HL-60 (cell line): ENCODE results near the gene PRKD2.

Experiments used
- DNase-seq, 2 experiments: peaks; one replicate each; pipeline ENCODE4 v3.0.0-alpha.2; 2010 to 2020; ENCODE audit warnings: low read depth in 1 of 2, low spot score in 1 of 2
- H3K27ac ChIP-seq: fragments of 250-450 bp; sonication (Bioruptor Pico); replicated peaks from 2 replicates; pipeline ENCODE4 v1.5.1; 2020; ENCODE audit warnings: mild to moderate bottlenecking, moderate library complexity
- H3K27me3 ChIP-seq: fragments of 250-450 bp; sonication (Bioruptor Pico); 2 replicates; pipeline ENCODE4 v1.5.1; 2021; ENCODE audit warnings: mild to moderate bottlenecking, moderate library complexity; ENCODE audit not compliant: insufficient read depth, poor library complexity, severe bottlenecking
- H3K4me3 ChIP-seq: replicated peaks from 2 replicates; pipeline ENCODE4 v1.5.1; 2011; ENCODE audit warnings: mild to moderate bottlenecking, control low read depth, low read length; ENCODE audit not compliant: insufficient read depth
- GABPA ChIP-seq: IDR thresholded peaks from 2 replicates; pipeline ENCODE4 v1.6.1; 2012; ENCODE audit warnings: low read depth
- POLR2AphosphoS5 ChIP-seq: IDR thresholded peaks from 2 replicates; pipeline ENCODE4 v1.6.1; 2012; ENCODE audit warnings: low read depth
- SPI1 ChIP-seq: IDR thresholded peaks from 2 replicates; pipeline ENCODE4 v1.6.1; 2012; ENCODE audit warnings: low read depth, mild to moderate bottlenecking, borderline replicate concordance
- TF ChIP-seq, protein P1 (sequence below): IDR thresholded peaks from 2 replicates; pipeline ENCODE4 v1.6.1; 2012; ENCODE audit warnings: low read depth; ENCODE audit not compliant: insufficient replicate concordance
- TF ChIP-seq, protein P2 (sequence below): IDR thresholded peaks from one replicate; pipeline ENCODE4 v1.5.1; 2011; ENCODE audit warnings: low read length, control low read depth, inconsistent platforms; ENCODE audit not compliant: insufficient read depth

Gene PRKD2

DNA sequence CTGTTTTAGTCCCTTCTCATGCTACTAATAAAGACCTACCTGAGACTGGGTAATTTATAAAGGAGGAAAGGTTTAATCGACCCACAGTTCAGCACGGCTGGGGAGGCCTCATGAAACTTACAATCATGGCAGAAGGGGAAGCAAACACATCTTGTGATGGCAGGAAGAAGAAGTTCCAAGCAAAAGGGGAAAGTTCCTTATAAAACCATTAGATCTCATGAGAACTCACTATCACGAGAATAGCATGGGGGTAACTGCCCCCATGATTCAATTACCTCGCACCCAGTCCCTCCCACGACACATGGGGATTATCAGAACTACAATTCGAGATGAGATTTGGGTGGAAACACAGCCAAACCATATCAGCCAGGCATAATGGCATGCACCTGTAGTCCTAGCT is 42.3 kb upstream of the PRKD2 start:
- Histone ChIP-seq H3K4me3 (no peak overlapping the region), H3K27me3 (no peaks in the 10 kb centered on the region), H3K27ac (no peak overlapping the region)
- TF ChIP-seq, protein P1, sequence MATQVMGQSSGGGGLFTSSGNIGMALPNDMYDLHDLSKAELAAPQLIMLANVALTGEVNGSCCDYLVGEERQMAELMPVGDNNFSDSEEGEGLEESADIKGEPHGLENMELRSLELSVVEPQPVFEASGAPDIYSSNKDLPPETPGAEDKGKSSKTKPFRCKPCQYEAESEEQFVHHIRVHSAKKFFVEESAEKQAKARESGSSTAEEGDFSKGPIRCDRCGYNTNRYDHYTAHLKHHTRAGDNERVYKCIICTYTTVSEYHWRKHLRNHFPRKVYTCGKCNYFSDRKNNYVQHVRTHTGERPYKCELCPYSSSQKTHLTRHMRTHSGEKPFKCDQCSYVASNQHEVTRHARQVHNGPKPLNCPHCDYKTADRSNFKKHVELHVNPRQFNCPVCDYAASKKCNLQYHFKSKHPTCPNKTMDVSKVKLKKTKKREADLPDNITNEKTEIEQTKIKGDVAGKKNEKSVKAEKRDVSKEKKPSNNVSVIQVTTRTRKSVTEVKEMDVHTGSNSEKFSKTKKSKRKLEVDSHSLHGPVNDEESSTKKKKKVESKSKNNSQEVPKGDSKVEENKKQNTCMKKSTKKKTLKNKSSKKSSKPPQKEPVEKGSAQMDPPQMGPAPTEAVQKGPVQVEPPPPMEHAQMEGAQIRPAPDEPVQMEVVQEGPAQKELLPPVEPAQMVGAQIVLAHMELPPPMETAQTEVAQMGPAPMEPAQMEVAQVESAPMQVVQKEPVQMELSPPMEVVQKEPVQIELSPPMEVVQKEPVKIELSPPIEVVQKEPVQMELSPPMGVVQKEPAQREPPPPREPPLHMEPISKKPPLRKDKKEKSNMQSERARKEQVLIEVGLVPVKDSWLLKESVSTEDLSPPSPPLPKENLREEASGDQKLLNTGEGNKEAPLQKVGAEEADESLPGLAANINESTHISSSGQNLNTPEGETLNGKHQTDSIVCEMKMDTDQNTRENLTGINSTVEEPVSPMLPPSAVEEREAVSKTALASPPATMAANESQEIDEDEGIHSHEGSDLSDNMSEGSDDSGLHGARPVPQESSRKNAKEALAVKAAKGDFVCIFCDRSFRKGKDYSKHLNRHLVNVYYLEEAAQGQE = no peak
- TF ChIP-seq, protein P2, sequence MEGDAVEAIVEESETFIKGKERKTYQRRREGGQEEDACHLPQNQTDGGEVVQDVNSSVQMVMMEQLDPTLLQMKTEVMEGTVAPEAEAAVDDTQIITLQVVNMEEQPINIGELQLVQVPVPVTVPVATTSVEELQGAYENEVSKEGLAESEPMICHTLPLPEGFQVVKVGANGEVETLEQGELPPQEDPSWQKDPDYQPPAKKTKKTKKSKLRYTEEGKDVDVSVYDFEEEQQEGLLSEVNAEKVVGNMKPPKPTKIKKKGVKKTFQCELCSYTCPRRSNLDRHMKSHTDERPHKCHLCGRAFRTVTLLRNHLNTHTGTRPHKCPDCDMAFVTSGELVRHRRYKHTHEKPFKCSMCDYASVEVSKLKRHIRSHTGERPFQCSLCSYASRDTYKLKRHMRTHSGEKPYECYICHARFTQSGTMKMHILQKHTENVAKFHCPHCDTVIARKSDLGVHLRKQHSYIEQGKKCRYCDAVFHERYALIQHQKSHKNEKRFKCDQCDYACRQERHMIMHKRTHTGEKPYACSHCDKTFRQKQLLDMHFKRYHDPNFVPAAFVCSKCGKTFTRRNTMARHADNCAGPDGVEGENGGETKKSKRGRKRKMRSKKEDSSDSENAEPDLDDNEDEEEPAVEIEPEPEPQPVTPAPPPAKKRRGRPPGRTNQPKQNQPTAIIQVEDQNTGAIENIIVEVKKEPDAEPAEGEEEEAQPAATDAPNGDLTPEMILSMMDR = no peak
- TF ChIP-seq GABPA (no peak), SPI1 (no peak), POLR2AphosphoS5 (no peak)
- peak in 1 of 2 experiments; percentile 9 for DNase-seq

DNA sequence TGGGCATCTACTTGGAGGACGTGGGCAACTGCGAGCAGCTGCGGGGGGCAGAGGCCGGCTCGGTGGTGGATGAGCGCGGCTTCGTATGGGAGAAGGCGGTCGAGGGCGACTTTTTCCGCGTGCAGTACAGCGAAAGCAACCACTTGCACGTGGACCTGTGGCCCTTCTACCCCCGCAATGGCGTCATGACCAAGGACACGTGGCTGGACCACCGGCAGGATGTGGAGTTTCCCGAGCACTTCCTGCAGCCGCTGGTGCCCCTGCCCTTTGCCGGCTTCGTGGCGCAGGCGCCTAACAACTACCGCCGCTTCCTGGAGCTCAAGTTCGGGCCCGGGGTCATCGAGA is 39.6 kb upstream of the PRKD2 start:
- Histone ChIP-seq H3K27me3 (no peaks in the 10 kb centered on the region), H3K27ac (no peak overlapping the region), H3K4me3 (no peak overlapping the region)
- TF ChIP-seq GABPA (no peak), POLR2AphosphoS5 (no peak), SPI1 (no peak)
- TF ChIP-seq, protein P1 = no peak
- TF ChIP-seq, protein P2 = no peak
- no peak for DNase-seq

DNA sequence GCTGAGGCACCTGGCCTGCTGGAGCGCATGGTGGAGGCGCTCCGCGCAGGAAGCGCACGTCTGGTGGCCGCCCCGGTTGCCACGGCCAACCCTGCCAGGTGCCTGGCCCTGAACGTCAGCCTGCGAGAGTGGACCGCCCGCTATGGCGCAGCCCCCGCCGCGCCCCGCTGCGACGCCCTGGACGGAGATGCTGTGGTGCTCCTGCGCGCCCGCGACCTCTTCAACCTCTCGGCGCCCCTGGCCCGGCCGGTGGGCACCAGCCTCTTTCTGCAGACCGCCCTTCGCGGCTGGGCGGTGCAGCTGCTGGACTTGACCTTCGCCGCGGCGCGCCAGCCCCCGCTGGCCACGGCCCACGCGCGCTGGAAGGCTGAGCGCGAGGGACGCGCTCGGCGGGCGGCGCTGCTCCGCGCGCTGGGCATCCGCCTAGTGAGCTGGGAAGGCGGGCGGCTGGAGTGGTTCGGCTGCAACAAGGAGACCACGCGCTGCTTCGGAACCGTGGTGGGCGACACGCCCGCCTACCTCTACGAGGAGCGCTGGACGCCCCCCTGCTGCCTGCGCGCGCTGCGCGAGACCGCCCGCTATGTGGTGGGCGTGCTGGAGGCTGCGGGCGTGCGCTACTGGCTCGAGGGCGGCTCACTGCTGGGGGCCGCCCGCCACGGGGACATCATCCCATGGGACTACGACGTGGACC is 39.1 kb upstream of the PRKD2 start:
- Histone ChIP-seq H3K4me3 (no peak overlapping the region), H3K27me3 (no peaks in the 10 kb centered on the region), H3K27ac (no peak overlapping the region)
- TF ChIP-seq GABPA (no peak), POLR2AphosphoS5 (no peak), SPI1 (no peak)
- TF ChIP-seq, protein P2 = no peak
- TF ChIP-seq, protein P1 = no peak
- DNase-seq = no peak
